ENCODE results near the gene TINAG.

DNA sequence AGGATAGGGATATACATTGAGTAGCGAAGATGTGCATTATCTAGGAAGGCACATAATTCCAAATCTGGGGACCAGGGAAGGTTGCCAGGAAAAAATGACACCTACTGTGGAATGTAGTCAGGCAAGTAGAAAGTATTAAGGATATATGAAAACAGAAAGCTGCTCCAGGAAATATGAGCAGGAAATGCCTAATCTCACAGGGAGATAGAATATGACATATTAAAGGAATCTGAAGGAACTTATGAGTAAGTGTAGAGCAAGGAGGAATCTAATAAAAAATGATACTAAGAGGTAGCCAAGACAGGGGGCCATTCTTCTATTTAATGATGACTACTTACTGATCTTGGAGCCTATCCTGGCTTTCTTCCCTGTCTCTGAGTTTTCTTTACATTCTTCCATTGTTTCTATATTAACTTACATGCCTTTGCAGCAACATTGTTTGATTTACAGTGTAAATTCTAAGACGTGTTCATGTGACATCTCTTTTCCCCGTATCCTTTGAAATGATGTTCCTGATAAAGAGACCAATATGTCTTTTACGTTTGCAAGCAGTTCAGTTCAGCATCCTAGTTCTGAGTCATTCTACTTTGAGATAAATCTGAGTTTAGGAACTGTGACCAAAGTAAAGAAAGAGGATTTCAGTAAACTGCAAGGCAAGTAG, 58.6 kb downstream of the TINAG start:
- TF ChIP-seq POLR2A (IDR thresholded peaks at IDR 0.05) (no peak), EP300 (IDR thresholded peaks at IDR 0.05) (no peak), POLR2AphosphoS5 (IDR thresholded peaks at IDR 0.05) (no peak)
- TF ChIP-seq, protein P1, sequence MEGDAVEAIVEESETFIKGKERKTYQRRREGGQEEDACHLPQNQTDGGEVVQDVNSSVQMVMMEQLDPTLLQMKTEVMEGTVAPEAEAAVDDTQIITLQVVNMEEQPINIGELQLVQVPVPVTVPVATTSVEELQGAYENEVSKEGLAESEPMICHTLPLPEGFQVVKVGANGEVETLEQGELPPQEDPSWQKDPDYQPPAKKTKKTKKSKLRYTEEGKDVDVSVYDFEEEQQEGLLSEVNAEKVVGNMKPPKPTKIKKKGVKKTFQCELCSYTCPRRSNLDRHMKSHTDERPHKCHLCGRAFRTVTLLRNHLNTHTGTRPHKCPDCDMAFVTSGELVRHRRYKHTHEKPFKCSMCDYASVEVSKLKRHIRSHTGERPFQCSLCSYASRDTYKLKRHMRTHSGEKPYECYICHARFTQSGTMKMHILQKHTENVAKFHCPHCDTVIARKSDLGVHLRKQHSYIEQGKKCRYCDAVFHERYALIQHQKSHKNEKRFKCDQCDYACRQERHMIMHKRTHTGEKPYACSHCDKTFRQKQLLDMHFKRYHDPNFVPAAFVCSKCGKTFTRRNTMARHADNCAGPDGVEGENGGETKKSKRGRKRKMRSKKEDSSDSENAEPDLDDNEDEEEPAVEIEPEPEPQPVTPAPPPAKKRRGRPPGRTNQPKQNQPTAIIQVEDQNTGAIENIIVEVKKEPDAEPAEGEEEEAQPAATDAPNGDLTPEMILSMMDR (IDR thresholded peaks at IDR 0.05) = no peak

All from upper lobe of left lung (tissue), 4 donors.